GM23338 (cell line): ENCODE data around the gene PPME1. TPM values are rescaled to one million over a fixed set of nuclear protein-coding genes. Genes with fewer than 3 reads are reported as not detected.

Source experiments
- ATAC-seq: fragments of 200-7000 bp; cut with Tn5 transposase; 3 replicates; pipeline ENCODE4 v1.9.1; 2020
- DNase-seq: peaks from one replicate; pipeline ENCODE4 v3.0.0-alpha.2; 2015; ENCODE audit warnings: low spot score
- H2AFZ ChIP-seq: fragments of 200-600 bp; sonication (generic); 2 replicates; pipeline ENCODE4 v1.8.0; 2016; ENCODE audit warnings: antibody characterized with exemption, mild to moderate bottlenecking, moderate library complexity
- H3F3A ChIP-seq: fragments of 200-600 bp; sonication (generic); replicated peaks from 2 replicates; pipeline ENCODE4 v1.8.0; 2017; ENCODE audit warnings: antibody characterized with exemption, mixed run types, low read depth
- H3K27ac ChIP-seq: fragments of 200-600 bp; sonication (generic); 2 replicates; pipeline ENCODE4 v1.6.1; 2016; ENCODE audit warnings: low read depth
- H3K27me3 ChIP-seq: fragments of 200-600 bp; sonication (generic); 2 replicates; pipeline ENCODE4 v1.8.0; 2016; ENCODE audit warnings: mild to moderate bottlenecking, mixed run types, moderate library complexity; ENCODE audit not compliant: insufficient read depth
- H3K36me3 ChIP-seq: fragments of 200-600 bp; sonication (generic); 2 replicates; pipeline ENCODE4 v1.8.0; 2016; ENCODE audit warnings: mild to moderate bottlenecking; ENCODE audit not compliant: insufficient read depth
- H3K4me1 ChIP-seq: fragments of 200-600 bp; sonication (generic); 2 replicates; pipeline ENCODE4 v1.8.0; 2016; ENCODE audit warnings: mild to moderate bottlenecking, moderate library complexity; ENCODE audit not compliant: insufficient read depth
- H3K4me2 ChIP-seq: fragments of 200-600 bp; sonication (generic); 2 replicates; pipeline ENCODE4 v1.7.1; 2017; ENCODE audit warnings: mixed run types
- H3K4me3 ChIP-seq: fragments of 200-600 bp; sonication (generic); 2 replicates; pipeline ENCODE4 v1.6.1; 2016; ENCODE audit warnings: mixed run types
- H3K79me2 ChIP-seq: fragments of 200-600 bp; sonication (generic); replicated peaks from 2 replicates; pipeline ENCODE4 v1.8.0; 2017; ENCODE audit warnings: mild to moderate bottlenecking; ENCODE audit not compliant: insufficient read depth
- H3K9me2 ChIP-seq: fragments of 200-600 bp; sonication (generic); 2 replicates; pipeline ENCODE4 v1.8.0; 2017; ENCODE audit not compliant: insufficient read depth
- H4K20me1 ChIP-seq: fragments of 200-600 bp; sonication (generic); replicated peaks from 2 replicates; pipeline ENCODE4 v1.8.0; 2017; ENCODE audit warnings: mild to moderate bottlenecking; ENCODE audit not compliant: insufficient read depth
- H3K27ac Mint-ChIP-seq: 2 replicates; pipeline ENCODE4 v1.8.0; 2020; ENCODE audit warnings: inconsistent platforms, mild to moderate bottlenecking, moderate library complexity, mixed read lengths
- H3K27me3 Mint-ChIP-seq: 3 replicates; pipeline ENCODE4 v1.8.0; 2022; ENCODE audit warnings: low read depth, mild to moderate bottlenecking, moderate library complexity, mixed read lengths, inconsistent platforms; ENCODE audit not compliant: insufficient read depth, poor library complexity
- H3K36me3 Mint-ChIP-seq: 3 replicates; pipeline ENCODE4 v1.8.0; 2021; ENCODE audit warnings: low read depth, mild to moderate bottlenecking, inconsistent platforms, moderate library complexity, mixed read lengths
- H3K4me1 Mint-ChIP-seq: 3 replicates; pipeline ENCODE4 v1.8.0; 2020; ENCODE audit warnings: mild to moderate bottlenecking, inconsistent platforms, mixed read lengths
- H3K4me3 Mint-ChIP-seq: 3 replicates; pipeline ENCODE4 v1.8.0; 2021; ENCODE audit warnings: moderate library complexity, mild to moderate bottlenecking, inconsistent platforms, mixed read lengths
- H3K9me3 Mint-ChIP-seq: 3 replicates; pipeline ENCODE4 v1.8.0; 2020; ENCODE audit warnings: moderate library complexity, mild to moderate bottlenecking, inconsistent platforms, mixed read lengths
- CREB1 ChIP-seq: fragments of 250-450 bp; sonication (Bioruptor Pico); IDR thresholded peaks from 2 replicates; pipeline ENCODE4 v1.5.0; 2020; ENCODE audit warnings: low read depth, mild to moderate bottlenecking, moderate library complexity
- EZH2 ChIP-seq: fragments of 200-600 bp; sonication (generic); IDR thresholded peaks from one replicate; pipeline ENCODE4 v1.8.0; 2017; ENCODE audit warnings: antibody characterized with exemption, mild to moderate bottlenecking, low read depth; ENCODE audit not compliant: unreplicated experiment
- JUNB ChIP-seq: IDR thresholded peaks from one replicate; pipeline ENCODE4 v1.6.1; 2016; ENCODE audit warnings: antibody characterized with exemption; ENCODE audit not compliant: unreplicated experiment
- NANOG ChIP-seq: IDR thresholded peaks from 2 replicates; pipeline ENCODE4 v1.6.1; 2016; ENCODE audit warnings: antibody characterized with exemption, borderline replicate concordance
- POLR2AphosphoS5 ChIP-seq: IDR thresholded peaks from 2 replicates; pipeline ENCODE4 v1.6.1; 2016; ENCODE audit warnings: antibody characterized with exemption, low read depth
- ZNF114 ChIP-seq: fragments of 250-450 bp; sonication (Bioruptor Pico); IDR thresholded peaks from 2 replicates; pipeline ENCODE4 v1.5.0; 2020; ENCODE audit warnings: mild to moderate bottlenecking, moderate library complexity
- ZNF331 ChIP-seq: fragments of 250-450 bp; sonication (Bioruptor Pico); IDR thresholded peaks from 2 replicates; pipeline ENCODE4 v1.5.0; 2020; ENCODE audit warnings: low read depth, mild to moderate bottlenecking, moderate library complexity
- long read RNA-seq: library from polyadenylated mRNA; unstranded; transcript quantifications from one replicate; pipeline ENCODE4 v2.0.0, GENCODE V29; 2020; ENCODE audit not compliant: unreplicated experiment
- polyA plus RNA-seq: library from polyadenylated mRNA; unstranded; fragments of >200 nt; fragmentation: Nextera tagmentation; extraction: Ambion mirVana; gene quantifications from 2 replicates; pipeline ENCODE4 v1.2.1, GENCODE V29; 2016
- total RNA-seq: library from RNA; depleted of rRNA; stranded (reverse); fragments of >200 nt; shearing (Covaris generic); gene quantifications from 2 replicates; pipeline ENCODE4 v1.2.3, GENCODE V29; 2014; rRNA removed
- TF ChIP-seq, protein P1 (sequence below): IDR thresholded peaks from one replicate; pipeline ENCODE4 v1.6.1; 2018; ENCODE audit warnings: antibody characterized with exemption; ENCODE audit not compliant: unreplicated experiment
- TF ChIP-seq, protein P2 (sequence below): IDR thresholded peaks from 2 replicates; pipeline ENCODE4 v1.6.1; 2016; ENCODE audit warnings: antibody characterized with exemption
- TF ChIP-seq, protein P3 (sequence below), 2 experiments: fragments of 200-600 bp in 1 of 2; sonication (generic) in 1 of 2; conservative IDR thresholded peaks; 2 replicates each; pipeline versions ENCODE4 v1.5.1 to v1.6.1; 2016 to 2017; ENCODE audit warnings: antibody characterized with exemption in 2 of 2, low read depth in 2 of 2, mild to moderate bottlenecking in 2 of 2, moderate library complexity in 1 of 2

The PPME1 gene, protein sequence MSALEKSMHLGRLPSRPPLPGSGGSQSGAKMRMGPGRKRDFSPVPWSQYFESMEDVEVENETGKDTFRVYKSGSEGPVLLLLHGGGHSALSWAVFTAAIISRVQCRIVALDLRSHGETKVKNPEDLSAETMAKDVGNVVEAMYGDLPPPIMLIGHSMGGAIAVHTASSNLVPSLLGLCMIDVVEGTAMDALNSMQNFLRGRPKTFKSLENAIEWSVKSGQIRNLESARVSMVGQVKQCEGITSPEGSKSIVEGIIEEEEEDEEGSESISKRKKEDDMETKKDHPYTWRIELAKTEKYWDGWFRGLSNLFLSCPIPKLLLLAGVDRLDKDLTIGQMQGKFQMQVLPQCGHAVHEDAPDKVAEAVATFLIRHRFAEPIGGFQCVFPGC
- total RNA-seq (34.6 and 37.2 TPM in 2 replicates), polyA plus RNA-seq (29.6 and 32.1 TPM in 2 replicates)
- long read RNA-seq, transcript PPME1-201 (14 exons, 2,677 nt): major isoform, 17 of 20 reads
- long read RNA-seq, partial matches to known transcripts: 0 of 20 reads
- long read RNA-seq, other reads (novel, unspliced or antisense): 3 of 20 reads

DNA sequence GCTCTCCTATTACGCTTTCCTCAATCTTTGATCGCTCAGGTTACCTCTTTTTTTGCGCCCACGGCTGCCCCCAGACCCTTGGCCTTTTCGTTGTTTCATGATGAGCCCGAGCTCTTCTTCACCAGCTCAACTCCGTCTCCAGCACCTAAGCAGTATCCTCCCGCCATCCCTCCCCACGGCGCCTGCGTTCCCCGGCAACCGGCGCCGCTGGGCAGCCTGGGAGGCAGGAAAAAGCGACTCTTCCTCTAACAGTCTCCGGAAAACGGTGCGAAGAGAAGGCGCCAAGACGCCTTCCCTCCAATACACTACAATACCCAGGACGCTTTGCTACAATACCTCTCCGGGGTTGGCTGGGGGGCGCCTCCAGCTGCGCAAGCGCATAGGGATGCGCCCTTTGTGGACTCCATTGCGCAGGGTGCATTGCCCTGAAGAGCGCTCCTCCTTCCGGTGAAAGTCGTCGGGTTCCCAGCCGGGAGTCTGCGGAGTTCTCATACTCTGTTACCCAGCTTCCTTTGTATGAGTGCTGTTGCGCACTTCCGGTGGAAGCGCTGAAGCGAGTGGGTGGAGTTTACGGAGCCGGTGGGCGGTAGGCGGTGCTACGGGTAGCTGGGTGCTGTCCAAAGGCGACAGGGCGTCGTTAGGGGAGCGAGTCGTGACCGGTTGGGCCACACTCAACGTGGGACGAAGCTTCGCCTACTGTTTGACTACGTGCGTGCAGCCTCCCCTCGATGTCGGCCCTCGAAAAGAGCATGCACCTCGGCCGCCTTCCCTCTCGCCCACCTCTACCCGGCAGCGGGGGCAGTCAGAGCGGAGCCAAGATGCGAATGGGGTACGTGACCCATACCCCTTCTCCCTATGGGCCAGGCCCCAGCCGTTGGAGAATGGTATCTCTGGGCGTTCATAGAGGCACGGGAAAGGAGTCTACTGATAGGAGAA lies at the start of gene PPME1, which contains the start of gene C2CD3:
Gene PPME1, plus strand, starts transcription at position 596 of the 936 bp plus-strand sequence. Its CDS starts 133 bp downstream, at position 729.
Gene C2CD3, minus strand, starts transcription at position 309 of the 936 bp plus-strand sequence. Its CDS starts 210 bp downstream, at position 99.
- H3K27ac Mint-ChIP-seq: no peak within 1 kb of the TSS
- Histone ChIP-seq H3K4me1 (peaks cover 23% of the 10 kb centered on the region), H3K9me2 (no peaks in the 10 kb centered on the region), H3K4me2 (peak within 1 kb of the TSS; percentile 92), H3K36me3 (peaks cover 18% of the 10 kb centered on the region), H3K27ac (peak within 1 kb of the TSS; percentile 86), H3K79me2 (peaks cover 63% of the 10 kb centered on the region), H3K4me3 (peak within 1 kb of the TSS; percentile 83), H4K20me1 (no peaks in the 10 kb centered on the region), H3K27me3 (no peaks in the 10 kb centered on the region), H2AFZ (peak within 1 kb of the TSS; percentile 80), H3F3A (0 out of 2 replicates have a peak, but pooled peaks cover 5% of the 10 kb centered on the region)
- H3K4me1 Mint-ChIP-seq: peaks cover 3% of the 10 kb centered on the region; the same call in 2 of the 3 replicates
- TF ChIP-seq ZNF114 (CRISPR knock-in tag) (no peak), CREB1 (CRISPR knock-in tag) (peak; percentile 85), ZNF331 (CRISPR knock-in tag) (no peak), NANOG (no peak), JUNB (no peak), EZH2 (no peak), POLR2AphosphoS5 (peak; percentile 81)
- TF ChIP-seq, protein P1, sequence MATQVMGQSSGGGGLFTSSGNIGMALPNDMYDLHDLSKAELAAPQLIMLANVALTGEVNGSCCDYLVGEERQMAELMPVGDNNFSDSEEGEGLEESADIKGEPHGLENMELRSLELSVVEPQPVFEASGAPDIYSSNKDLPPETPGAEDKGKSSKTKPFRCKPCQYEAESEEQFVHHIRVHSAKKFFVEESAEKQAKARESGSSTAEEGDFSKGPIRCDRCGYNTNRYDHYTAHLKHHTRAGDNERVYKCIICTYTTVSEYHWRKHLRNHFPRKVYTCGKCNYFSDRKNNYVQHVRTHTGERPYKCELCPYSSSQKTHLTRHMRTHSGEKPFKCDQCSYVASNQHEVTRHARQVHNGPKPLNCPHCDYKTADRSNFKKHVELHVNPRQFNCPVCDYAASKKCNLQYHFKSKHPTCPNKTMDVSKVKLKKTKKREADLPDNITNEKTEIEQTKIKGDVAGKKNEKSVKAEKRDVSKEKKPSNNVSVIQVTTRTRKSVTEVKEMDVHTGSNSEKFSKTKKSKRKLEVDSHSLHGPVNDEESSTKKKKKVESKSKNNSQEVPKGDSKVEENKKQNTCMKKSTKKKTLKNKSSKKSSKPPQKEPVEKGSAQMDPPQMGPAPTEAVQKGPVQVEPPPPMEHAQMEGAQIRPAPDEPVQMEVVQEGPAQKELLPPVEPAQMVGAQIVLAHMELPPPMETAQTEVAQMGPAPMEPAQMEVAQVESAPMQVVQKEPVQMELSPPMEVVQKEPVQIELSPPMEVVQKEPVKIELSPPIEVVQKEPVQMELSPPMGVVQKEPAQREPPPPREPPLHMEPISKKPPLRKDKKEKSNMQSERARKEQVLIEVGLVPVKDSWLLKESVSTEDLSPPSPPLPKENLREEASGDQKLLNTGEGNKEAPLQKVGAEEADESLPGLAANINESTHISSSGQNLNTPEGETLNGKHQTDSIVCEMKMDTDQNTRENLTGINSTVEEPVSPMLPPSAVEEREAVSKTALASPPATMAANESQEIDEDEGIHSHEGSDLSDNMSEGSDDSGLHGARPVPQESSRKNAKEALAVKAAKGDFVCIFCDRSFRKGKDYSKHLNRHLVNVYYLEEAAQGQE: peak; percentile 59
- TF ChIP-seq, protein P2, sequence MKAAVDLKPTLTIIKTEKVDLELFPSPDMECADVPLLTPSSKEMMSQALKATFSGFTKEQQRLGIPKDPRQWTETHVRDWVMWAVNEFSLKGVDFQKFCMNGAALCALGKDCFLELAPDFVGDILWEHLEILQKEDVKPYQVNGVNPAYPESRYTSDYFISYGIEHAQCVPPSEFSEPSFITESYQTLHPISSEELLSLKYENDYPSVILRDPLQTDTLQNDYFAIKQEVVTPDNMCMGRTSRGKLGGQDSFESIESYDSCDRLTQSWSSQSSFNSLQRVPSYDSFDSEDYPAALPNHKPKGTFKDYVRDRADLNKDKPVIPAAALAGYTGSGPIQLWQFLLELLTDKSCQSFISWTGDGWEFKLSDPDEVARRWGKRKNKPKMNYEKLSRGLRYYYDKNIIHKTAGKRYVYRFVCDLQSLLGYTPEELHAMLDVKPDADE: peak; percentile 95
- TF ChIP-seq, protein P3, sequence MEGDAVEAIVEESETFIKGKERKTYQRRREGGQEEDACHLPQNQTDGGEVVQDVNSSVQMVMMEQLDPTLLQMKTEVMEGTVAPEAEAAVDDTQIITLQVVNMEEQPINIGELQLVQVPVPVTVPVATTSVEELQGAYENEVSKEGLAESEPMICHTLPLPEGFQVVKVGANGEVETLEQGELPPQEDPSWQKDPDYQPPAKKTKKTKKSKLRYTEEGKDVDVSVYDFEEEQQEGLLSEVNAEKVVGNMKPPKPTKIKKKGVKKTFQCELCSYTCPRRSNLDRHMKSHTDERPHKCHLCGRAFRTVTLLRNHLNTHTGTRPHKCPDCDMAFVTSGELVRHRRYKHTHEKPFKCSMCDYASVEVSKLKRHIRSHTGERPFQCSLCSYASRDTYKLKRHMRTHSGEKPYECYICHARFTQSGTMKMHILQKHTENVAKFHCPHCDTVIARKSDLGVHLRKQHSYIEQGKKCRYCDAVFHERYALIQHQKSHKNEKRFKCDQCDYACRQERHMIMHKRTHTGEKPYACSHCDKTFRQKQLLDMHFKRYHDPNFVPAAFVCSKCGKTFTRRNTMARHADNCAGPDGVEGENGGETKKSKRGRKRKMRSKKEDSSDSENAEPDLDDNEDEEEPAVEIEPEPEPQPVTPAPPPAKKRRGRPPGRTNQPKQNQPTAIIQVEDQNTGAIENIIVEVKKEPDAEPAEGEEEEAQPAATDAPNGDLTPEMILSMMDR (conservative IDR thresholded peaks at IDR 0.05; ENCODE audit: low read depth in 2 of 2): peak in 1 of 2 experiments; percentile 24; a peak in 1 of 4 replicates
- H3K36me3 Mint-ChIP-seq: peaks cover 12% of the 10 kb centered on the region; the same call in 2 of the 3 replicates
- H3K9me3 Mint-ChIP-seq: no peaks in the 10 kb centered on the region
- H3K4me3 Mint-ChIP-seq: no peak within 1 kb of the TSS
- no peaks in the 10 kb centered on the region for H3K27me3 Mint-ChIP-seq
- ATAC-seq (peak; percentile 94), DNase-seq (peak; percentile 99)
